T1000 (cell line): ENCODE results near the gene HUWE1.

ENCODE experiments used
- DNase-seq: peaks from one replicate; lab custom pipeline; 2025; ENCODE audit warnings: mixed read lengths; lab: John Stamatoyannopoulos, UW

HUWE1 gene

GRCh38 chrX:53684415-53685192, 1.9 kb downstream of the HUWE1 start:
- DNase-seq = no peak

- peak; percentile 97 for DNase-seq
Observed at GRCh38 chrX:53683556-53684414, 2.7 kb downstream of the HUWE1 start.

DNA sequence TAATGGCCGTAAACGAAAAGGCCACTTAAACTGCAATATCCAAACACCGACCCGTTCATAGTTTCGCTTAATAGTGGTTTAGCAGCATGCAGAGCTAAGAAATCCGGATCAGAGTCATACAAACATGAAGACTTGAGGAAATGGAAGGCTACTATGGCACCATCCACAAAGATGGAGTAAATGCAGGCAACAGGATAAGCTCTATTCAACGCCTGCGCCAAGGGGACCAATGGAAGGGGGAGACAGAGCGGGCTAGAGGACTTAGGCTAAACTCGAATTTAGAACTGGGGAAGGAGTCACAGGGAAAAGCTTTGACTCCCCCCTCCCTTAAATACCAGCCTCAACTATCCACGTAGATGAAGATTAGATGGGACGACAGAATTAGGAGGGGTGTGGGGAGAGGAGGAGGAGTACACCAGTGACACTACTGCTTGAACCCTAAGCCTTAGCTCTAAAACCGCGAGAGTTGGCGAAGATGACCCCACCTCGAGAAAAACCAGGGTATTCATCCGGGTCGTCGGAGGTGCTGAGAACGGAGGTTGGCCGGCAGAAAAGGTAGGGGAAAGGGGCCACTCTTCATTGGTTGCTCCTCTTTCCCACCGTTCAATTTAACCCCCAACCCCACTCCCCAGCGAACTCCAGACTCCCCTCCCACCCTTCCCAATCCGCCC, 3.5 kb downstream of the HUWE1 start:
- peak; percentile 24 for DNase-seq

- DNase-seq = no peak
Observed at GRCh38 chrX:53681661-53682060, 4.9 kb downstream of the HUWE1 start.

DNA sequence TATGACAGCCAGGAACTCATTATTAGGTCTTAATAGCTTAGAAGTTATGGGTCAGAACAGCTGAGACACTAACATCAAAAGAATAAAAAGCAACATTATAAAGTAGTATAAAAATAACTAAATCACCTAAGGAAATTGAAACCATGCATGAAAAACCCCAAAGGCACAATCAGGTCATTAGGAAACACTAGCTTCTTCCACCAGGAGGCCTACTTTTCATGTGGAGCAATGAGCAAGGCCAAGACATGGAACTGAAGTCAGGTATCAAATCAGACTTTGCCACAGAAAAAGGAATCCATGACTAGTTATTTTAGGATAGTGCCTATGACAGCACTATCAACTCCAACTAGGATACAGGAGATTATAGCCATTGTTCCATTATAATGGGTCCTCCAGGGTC, 7.9 kb downstream of the HUWE1 start:
- DNase-seq = no peak

DNA sequence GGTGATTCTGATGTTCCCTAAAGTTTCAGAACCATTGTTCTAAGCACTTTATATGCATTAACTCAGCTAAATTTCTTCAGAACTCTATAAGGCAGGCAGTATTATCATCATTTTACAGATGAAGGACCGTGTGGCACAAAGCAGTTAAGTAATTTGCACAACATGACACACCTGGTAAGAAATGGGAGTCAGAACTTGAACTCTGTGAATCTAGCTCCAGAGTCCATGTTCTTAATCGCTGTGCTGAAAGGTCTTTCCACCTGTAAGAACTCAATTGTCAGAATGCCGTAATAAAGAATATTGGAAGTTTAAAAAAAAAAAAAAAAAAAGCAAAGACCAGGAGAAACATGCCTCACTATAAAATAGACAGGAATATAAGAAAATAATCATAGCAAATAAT, 9.2 kb downstream of the HUWE1 start:
- DNase-seq = no peak

DNA sequence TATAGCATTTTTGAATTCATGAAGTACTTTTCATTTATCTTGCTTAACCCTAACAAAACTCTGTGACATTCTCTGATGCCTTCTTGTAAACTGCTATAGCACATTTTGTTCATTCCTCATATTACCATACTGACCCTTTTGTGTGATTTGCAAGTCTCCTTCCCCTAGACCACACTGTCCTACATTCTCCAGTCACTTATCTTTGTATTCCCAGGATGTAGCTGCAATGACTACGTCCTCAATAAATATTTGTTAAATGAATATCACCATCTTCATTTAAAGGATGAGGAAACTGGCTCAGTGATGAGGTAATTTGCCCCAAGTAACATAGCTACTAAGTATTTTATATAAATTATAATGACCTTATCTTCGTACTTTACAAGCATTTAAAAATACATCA, 11.9 kb downstream of the HUWE1 start:
- DNase-seq = no peak

DNA sequence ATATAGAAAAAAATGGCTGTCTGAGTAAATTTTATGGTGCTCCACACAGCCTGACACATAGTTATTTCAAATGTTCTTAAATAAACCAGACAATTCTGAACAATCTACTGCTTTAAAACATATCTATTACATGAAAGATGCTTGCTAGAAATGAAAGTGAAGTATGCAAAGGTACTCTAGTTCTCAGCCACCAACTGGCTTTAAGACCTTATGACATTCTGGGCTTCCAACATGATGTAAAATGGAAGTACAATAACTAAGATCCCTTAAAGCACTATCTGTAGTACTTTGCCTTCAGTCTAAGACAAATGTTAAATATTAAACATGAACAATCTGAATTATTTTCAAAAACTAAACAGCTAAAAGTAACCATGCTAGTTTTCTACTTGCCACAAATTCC, 17.3 kb downstream of the HUWE1 start:
- DNase-seq = no peak

DNA sequence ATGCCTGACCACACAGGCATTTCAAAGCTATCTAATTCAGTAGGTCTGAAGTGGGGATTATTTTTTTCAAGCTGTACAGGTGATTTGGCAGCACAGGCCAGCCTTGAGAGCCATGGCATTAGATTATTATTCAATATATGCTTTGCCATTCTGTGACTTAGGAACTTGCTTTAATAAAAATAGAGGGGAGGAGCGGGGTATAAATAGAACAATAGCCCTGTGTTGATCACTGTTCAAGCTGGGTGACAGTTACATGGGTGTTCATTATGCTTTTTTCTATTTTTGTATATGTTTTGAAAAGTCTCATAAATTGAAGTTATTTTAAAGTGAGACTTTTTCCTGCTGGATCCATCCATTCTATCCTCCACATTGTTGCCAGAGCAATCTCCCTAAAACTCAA, 20.3 kb downstream of the HUWE1 start:
- no peak for DNase-seq

DNA sequence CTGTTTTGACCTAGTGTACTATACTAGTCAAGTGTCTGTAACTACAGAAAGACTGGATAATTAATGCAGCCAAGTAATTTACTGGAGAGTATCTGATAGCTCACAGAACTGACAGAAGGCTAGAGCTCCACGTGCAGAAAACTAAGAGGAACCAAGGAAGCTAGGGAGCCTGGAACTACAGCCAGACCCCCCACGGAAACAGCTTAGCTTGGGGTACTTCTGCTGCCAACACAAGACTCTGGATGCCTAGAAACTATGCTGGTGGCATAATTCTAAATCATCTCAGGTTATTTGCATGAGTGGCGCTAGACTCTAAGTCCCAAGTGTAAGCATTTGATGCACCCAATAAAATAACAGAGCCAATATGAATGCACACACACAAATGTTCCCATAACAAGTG, 26.5 kb downstream of the HUWE1 start:
- DNase-seq = no peak

- DNase-seq = no peak
Observed at GRCh38 chrX:53659039-53659438, 27.5 kb downstream of the HUWE1 start.

- no peak for DNase-seq
Observed at GRCh38 chrX:53656845-53657244, 29.7 kb downstream of the HUWE1 start.

DNA sequence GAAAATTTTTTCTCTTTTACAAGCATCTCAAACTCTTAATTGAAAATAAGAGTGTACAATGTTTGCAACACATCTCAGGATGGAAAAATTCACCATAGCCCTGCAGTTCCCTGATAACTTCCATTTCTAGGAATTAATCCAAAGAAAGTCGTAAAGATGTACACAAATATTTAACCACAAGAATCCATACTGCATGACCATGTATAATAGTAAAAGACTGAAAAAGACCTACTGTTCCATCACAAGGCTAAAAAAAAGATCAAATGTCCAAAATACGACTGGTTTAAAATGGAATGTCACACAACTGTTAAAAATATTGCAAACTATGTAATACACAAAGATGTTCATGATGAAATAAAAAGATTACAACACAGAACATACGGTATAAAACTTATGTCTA, 32.1 kb downstream of the HUWE1 start:
- DNase-seq = no peak

DNA sequence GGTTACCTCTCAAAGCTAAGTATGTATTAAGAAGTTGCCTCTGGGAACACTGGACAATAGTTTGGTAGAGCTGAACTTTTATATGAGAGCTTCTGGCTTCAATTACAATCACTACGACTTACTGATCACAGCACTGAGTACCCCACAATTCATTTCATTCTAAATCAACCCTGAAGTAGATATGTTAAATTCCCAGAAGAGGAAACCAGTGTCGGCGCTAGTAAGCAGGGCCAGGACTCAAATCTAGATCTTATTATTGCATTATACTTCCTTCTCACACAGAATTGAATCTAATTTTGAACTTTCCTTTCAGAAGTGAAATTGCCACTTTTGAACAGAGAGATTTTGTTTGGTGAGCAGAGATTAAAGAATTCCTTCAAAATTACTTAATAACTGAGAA, 41.8 kb downstream of the HUWE1 start:
- no peak for DNase-seq

GRCh38 chrX:53642337-53642736, 44.2 kb downstream of the HUWE1 start:
- no peak for DNase-seq

DNA sequence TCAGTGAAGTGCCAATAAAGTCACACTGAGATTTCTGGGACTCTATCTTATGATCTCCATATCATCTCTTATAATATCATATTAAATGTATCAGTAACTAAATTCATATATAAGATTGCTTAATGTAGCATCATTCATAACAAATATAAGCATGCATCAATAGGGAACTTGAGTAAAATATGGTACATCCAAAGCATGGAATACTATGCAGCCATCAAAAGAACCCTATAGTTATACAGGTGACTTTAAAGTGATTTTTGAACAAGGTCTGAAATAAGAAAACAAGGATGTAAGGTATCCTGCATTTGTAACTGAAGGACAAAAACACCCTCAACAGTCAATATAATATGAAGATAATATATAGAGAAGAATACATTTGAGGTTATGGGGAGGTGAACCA, 47.3 kb downstream of the HUWE1 start:
- DNase-seq = no peak

DNA sequence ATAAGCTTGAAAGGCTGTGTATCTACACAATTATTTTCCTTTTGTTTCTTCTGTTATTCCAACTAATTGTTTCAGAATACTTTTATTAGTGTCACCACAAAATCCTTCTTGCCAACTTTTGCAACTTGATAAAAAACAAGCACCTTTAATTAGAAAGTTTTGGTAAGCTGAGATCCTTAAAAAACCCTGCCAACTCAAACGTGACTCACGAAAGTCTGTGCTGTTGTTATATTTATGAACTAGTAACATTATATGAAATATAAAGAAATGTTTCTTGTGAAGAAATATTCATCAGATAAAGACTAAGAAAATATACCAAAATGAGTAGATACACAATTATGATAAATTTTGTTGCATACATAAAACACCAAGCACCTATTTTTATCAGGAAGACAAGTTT, 49.0 kb downstream of the HUWE1 start:
- no peak for DNase-seq

GRCh38 chrX:53631156-53631555, 55.4 kb downstream of the HUWE1 start:
- no peak for DNase-seq

- no peak for DNase-seq
Observed at GRCh38 chrX:53630261-53630660, 56.3 kb downstream of the HUWE1 start.

- DNase-seq = no peak
Observed at GRCh38 chrX:53622431-53622830, 64.1 kb downstream of the HUWE1 start.

DNA sequence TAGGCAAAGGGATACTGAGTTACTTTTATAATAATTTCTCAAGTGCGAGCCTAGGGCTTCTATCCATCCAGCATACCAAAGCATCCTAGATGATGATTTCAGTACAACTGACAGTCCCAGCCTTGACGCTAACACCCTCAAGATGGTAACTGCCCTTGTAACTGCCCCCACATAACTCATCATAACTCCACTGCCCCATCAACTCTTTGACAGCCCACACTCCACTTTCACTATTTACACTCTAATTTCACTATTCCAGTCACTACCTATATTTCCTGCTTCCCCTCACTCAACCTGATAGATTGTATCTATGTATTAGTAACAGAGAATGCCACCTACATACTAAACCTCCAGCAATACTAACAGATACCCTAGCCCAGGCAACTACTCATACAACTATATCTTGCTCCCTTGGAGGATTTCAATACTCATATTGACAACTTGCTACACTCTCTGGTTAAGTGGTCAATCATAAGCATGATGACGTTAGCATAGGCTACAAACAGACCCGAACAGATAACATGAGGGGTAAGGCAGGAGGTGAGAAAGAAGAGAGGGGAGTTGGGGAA, 65.0 kb downstream of the HUWE1 start:
- DNase-seq = no peak

GRCh38 chrX:53616946-53617345, 69.6 kb downstream of the HUWE1 start:
- no peak for DNase-seq

DNA sequence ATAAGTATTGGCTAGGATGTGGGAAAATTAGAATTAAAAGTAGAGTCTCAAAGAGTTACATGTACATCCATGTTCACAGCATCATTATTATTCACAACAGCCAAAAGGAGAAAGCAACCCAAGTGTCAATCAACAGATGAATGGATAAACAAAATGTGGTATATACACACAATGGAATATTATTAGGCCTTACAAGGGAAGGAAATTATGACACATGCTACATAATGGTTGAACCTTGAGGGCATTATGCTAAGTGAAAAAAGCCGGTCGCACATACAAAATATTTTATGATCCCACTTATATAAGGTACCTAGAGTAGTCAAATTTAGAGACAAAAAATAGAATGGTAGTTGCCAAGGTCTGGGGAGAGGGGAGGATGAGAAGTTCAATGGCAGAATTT, 80.1 kb downstream of the HUWE1 start:
- DNase-seq = no peak
